ENCODE results near the gene GSG1L. TPM values are rescaled to one million over a fixed set of nuclear protein-coding genes. Genes with fewer than 3 reads are reported as not detected.

GSG1L gene
- total and polyA plus RNA-seq, 9 of the 15 experiments (the other 6 are each of a cell fraction or from before 2014, with no cell fraction given) = not detected

DNA sequence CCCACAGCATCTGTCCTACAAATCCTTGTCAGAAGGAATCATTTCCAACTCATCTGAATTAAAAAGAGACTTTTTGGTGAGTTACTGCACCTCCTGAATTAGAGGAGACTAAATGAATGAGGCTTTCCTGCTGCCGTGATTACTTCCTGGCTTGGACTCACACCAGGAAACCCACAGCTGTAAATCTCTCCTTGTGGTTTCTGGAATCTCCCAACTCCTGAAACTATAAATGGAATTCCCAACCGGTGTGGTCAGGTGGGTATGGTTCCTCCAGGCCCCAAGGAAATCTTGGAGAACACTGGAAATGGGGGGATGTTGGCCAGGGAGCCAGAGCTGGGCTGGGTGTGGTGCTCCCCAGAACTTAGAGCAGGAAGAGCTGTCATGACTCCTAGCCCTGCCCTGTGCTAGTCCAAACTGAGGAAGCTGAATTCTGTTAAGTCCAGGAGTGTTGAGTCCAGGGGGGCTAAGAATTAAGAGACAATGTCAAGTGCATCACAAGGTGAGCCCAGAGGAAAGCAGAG lies 216.4 kb downstream of the GSG1L start (continued):
- TF ChIP-seq XRCC3 (IDR thresholded peaks at IDR 0.05) (no peak), RB1 (IDR thresholded peaks at IDR 0.05; ENCODE audit: low read depth) (no peak)
- TF ChIP-seq, protein P1, sequence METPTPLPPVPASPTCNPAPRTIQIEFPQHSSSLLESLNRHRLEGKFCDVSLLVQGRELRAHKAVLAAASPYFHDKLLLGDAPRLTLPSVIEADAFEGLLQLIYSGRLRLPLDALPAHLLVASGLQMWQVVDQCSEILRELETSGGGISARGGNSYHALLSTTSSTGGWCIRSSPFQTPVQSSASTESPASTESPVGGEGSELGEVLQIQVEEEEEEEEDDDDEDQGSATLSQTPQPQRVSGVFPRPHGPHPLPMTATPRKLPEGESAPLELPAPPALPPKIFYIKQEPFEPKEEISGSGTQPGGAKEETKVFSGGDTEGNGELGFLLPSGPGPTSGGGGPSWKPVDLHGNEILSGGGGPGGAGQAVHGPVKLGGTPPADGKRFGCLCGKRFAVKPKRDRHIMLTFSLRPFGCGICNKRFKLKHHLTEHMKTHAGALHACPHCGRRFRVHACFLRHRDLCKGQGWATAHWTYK (CRISPR knock-in tag; IDR thresholded peaks at IDR 0.05) = no peak

DNA sequence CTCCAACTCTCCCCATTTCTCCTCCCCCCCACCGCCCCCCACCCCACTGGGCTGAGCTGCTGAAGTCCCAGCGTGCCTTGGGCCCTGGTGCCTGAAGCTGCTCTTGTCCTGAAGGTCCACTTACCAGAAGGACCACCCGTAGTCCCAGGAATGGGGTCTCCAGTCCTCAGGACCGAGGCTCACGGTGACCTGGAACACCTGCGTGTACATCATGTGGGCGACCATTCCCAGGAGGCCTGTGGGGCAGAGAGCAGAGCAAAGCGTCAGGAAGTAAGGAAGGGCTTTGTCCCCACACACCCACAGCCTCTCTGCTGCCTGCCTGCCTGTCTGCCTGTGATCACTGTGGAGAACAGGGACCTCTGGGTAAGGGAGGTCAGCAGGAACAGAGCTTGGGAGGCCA lies 218.7 kb downstream of the GSG1L start:
- BruUV-seq (replicated peaks) = no TSS peak
- ChIA-PET POLR2A (interaction anchor here (1.0 to 1.1 kb wide), 2 partner anchors 20 to 23 kb away, joined by 3 read pairs; no protein-coding TSS in a partner anchor), CTCF (ENCODE audit: low intra/inter-chr PET ratio) (no interaction called here)
- no peak overlapping the region for H3K9ac ChIP-seq (ENCODE audit: insufficient read depth in 1 of 2, low read depth in 2 of 2, low read length in 2 of 2)
- H3K9me3 ChIP-seq (replicated peaks; ENCODE audit: control insufficient read depth, insufficient read depth, low read depth, low read length) = no peaks in the 10 kb centered on the region
- no peaks in the 10 kb centered on the region for H3K79me2 ChIP-seq (ENCODE audit: control insufficient read depth, insufficient read depth, low read length)
- no peak overlapping the region for H3K4me3 ChIP-seq
- intact Hi-C loops (cut with micrococcal nuclease) (no loop called here), in situ Hi-C loops (cut with MboI) (no loop called here)
- no peak overlapping the region for H3K27ac ChIP-seq (ENCODE audit: extremely low read depth, low read depth, low read length)
- no peak for ATAC-seq
- no peaks in the 10 kb centered on the region for H3K36me3 ChIP-seq (ENCODE audit: control insufficient read depth, insufficient read depth, low read length)
- no peak overlapping the region for H3K4me2 ChIP-seq (ENCODE audit: insufficient read depth, low read length)
- H4K20me1 ChIP-seq (replicated peaks; ENCODE audit: control insufficient read depth, insufficient read depth, low read length) = no peaks in the 10 kb centered on the region
- 0% methylated on average over 6 of the region's 8 CpGs for WGBS (ENCODE audit: insufficient coverage, low coverage, missing lambda C conversion rate)
- H3K27me3 ChIP-seq (ENCODE audit: control insufficient read depth in 2 of 2, insufficient read depth in 2 of 2, low read length in 2 of 2) = peaks cover 12 to 35% of the 10 kb centered on the region in 2 experiments; a peak in 4 of 5 replicates
- no peaks in the 10 kb centered on the region for H3K4me1 ChIP-seq (replicated peaks in 1 of 2; ENCODE audit: control insufficient read depth in 2 of 2, insufficient read depth in 2 of 2, low read length in 2 of 2)
- no peaks in the 10 kb centered on the region for H3K9me1 ChIP-seq (ENCODE audit: control insufficient read depth, insufficient read depth, low read length)
- no peak for FAIRE-seq
- no peak for DNase-seq (ENCODE audit: extremely low read depth in 1 of 4, low spot score in 3 of 4)
- H2AFZ ChIP-seq (ENCODE audit: low read depth, low read length) = no peak overlapping the region
- no peak for TF ChIP-seq ZNF174 (CRISPR knock-in tag; IDR thresholded peaks at IDR 0.05)
- TF ChIP-seq, protein P2, sequence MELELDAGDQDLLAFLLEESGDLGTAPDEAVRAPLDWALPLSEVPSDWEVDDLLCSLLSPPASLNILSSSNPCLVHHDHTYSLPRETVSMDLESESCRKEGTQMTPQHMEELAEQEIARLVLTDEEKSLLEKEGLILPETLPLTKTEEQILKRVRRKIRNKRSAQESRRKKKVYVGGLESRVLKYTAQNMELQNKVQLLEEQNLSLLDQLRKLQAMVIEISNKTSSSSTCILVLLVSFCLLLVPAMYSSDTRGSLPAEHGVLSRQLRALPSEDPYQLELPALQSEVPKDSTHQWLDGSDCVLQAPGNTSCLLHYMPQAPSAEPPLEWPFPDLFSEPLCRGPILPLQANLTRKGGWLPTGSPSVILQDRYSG (tag; conservative IDR thresholded peaks at IDR 0.05; ENCODE audit: low read depth) = no peak
- TF ChIP-seq PHB2 (IDR thresholded peaks at IDR 0.05; ENCODE audit: low read depth) = no peak
- no peak for TF ChIP-seq NRF1 (conservative IDR thresholded peaks at IDR 0.05 in 1 of 2, IDR thresholded peaks at IDR 0.05 in 1 of 2)
- TF ChIP-seq BRD9 (IDR thresholded peaks at IDR 0.05; ENCODE audit: low read depth, partially characterized antibody) = no peak
- TF ChIP-seq HCFC1 (IDR thresholded peaks at IDR 0.05; ENCODE audit: low read depth, low read length) = no peak
- TF ChIP-seq, protein P3, sequence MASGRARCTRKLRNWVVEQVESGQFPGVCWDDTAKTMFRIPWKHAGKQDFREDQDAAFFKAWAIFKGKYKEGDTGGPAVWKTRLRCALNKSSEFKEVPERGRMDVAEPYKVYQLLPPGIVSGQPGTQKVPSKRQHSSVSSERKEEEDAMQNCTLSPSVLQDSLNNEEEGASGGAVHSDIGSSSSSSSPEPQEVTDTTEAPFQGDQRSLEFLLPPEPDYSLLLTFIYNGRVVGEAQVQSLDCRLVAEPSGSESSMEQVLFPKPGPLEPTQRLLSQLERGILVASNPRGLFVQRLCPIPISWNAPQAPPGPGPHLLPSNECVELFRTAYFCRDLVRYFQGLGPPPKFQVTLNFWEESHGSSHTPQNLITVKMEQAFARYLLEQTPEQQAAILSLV (tag; IDR thresholded peaks at IDR 0.05) = no peak
- no peak for TF ChIP-seq CBFA2T3 (IDR thresholded peaks at IDR 0.05)
- no peak for TF ChIP-seq ZBTB1 (CRISPR knock-in tag; IDR thresholded peaks at IDR 0.05; ENCODE audit: borderline replicate concordance, low read depth)
- TF ChIP-seq, protein P4, sequence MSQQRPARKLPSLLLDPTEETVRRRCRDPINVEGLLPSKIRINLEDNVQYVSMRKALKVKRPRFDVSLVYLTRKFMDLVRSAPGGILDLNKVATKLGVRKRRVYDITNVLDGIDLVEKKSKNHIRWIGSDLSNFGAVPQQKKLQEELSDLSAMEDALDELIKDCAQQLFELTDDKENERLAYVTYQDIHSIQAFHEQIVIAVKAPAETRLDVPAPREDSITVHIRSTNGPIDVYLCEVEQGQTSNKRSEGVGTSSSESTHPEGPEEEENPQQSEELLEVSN (IDR thresholded peaks at IDR 0.05; ENCODE audit: borderline replicate concordance in 1 of 2, extremely low read depth in 1 of 2, insufficient read depth in 1 of 2, insufficient read length in 1 of 2, low read depth in 1 of 2, low read length in 1 of 2, poor library complexity in 1 of 2, severe bottlenecking in 1 of 2) = no peak
- TF ChIP-seq RHOXF2B (CRISPR knock-in tag; conservative IDR thresholded peaks at IDR 0.05) = no peak
- TF ChIP-seq, protein P5, sequence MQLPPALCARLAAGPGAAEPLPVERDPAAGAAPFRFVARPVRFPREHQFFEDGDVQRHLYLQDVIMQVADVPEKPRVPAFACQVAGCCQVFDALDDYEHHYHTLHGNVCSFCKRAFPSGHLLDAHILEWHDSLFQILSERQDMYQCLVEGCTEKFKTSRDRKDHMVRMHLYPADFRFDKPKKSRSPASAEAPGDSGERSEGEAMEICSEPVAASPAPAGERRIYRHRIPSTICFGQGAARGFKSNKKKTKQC (CRISPR knock-in tag; IDR thresholded peaks at IDR 0.05) = no peak
- no peak for TF ChIP-seq LEF1 (IDR thresholded peaks at IDR 0.05)
- TF ChIP-seq ZNF165 (CRISPR knock-in tag; IDR thresholded peaks at IDR 0.05; ENCODE audit: borderline replicate concordance) = no peak
- TF ChIP-seq MTA1 (IDR thresholded peaks at IDR 0.05; ENCODE audit: borderline replicate concordance) = no peak

Measured in K562 (cell line).